ENCODE measurements around the gene PRR7.

DNA sequence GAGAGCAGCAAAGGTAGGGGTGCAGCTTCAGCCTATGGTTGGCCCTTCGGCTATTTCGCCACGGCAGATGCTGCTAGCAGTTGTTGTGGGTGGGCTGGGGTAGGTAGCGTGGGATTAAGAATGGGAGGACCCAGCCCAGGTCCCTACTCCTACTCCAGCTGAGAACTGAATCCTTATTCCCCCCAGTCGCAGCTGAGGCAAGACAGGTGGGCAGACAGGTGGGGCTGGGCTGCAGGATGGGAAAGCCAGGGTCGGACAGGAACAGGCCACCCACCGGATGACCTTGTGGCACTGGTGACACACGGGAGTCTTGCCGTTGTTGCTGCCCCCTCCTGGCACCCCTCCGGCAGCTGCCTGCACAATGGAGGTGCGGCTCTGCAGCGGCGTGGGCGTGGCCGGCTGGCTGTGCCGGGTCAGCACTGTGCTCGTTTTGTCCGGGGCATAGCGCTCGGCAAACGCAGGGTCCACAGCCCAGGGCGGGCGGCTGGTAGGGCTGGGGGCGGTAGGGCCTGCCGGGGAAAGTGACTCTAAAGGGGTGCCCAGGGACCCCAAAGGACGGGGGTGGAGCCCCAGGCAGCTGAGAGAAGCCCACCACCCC is 42.6 kb downstream of the PRR7 start:
- TF ChIP-seq, protein P1, sequence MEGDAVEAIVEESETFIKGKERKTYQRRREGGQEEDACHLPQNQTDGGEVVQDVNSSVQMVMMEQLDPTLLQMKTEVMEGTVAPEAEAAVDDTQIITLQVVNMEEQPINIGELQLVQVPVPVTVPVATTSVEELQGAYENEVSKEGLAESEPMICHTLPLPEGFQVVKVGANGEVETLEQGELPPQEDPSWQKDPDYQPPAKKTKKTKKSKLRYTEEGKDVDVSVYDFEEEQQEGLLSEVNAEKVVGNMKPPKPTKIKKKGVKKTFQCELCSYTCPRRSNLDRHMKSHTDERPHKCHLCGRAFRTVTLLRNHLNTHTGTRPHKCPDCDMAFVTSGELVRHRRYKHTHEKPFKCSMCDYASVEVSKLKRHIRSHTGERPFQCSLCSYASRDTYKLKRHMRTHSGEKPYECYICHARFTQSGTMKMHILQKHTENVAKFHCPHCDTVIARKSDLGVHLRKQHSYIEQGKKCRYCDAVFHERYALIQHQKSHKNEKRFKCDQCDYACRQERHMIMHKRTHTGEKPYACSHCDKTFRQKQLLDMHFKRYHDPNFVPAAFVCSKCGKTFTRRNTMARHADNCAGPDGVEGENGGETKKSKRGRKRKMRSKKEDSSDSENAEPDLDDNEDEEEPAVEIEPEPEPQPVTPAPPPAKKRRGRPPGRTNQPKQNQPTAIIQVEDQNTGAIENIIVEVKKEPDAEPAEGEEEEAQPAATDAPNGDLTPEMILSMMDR (IDR thresholded peaks at IDR 0.05): peak in 1 of 5 experiments; percentile 7
- TF ChIP-seq POLR2A (IDR thresholded peaks at IDR 0.05) (no peak), EP300 (IDR thresholded peaks at IDR 0.05) (no peak)
